Stimulated activated CD4-positive, alpha-beta T cell treated with anti-CD3 and anti-CD28 coated beads, Interleukin-15, amount 100 ng/mL, for 24 hours (primary cell): ENCODE results near the gene KRTAP5-1.

ENCODE experiments used
- DNase-seq: peaks from one replicate; pipeline ENCODE4 v3.0.0-alpha.2; 2020

KRTAP5-1 gene

DNA sequence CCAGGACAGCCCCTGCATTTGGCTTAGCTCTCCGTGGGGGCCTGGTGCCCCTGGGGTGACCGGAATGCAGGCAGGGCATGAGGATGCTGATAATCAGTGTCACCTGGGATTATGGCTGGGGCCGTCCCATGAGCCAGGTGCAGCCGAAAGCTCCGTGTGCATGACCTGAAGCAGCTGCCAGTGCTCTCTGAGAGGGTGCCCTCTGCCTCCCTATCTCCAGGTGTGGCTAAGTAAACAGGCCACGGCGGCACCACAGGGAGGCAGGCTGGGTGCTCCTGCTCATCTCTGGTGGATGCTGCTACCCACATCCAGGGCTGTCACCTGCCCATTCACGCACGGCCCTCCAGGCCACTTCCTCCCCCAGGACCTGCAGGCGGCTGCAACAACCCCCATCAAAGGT is 42.8 kb downstream of the KRTAP5-1 start:
- no peak for DNase-seq

DNA sequence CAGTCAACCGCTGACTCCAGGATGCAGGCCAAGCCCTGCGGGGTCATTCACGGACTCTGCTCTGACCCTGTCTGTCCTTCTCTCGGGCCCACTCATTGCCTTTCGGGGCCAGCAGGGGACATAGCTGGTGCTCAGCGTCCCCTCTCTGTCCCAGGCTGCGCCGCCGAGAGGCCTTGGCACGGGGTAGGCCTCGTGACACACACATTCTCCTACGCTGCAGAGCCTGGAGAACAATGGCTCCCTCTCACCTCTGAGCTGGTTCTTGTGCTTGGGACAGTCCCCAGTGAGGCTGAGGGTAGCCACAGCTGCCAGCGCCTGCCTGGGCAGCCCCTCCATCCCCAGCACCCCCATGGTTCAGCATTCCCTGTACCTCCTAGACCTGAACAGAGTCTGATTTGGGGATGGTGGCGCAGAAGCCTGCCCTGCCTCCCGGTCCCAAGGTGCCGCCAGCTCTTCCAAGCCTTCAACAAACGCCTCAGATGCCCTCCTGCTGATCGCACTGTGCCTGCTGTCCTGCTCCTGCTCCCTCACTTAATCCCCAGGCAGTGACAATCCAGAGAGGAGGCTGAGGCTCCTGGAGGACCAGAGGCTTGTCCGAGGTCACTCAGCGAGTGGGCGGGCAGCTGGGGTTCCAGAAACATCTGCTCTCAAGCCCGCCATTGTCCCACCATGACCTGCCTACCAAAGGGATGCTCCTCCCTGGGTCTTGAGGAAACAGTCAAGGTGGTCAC is 43.4 kb downstream of the KRTAP5-1 start:
- no peak for DNase-seq

DNA sequence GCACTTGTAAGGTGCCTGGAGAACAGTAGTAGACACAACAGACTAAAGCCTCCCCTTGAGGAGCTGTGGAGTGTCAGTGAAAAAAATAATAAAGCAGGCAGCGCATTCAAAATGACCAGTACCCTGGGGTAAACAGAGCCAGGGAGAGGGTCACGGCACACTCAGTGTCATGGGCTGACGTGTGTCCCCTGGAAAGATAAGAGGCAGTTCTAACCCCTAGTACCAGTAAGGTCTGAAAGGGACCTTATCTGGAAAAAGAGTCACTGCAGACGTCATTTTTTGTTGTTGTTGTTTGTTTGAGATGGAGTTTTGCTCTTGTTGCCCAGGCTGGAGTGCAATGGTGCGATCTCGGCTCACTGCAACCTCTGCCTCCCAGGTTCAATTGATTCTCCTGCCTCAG is 45.0 kb downstream of the KRTAP5-1 start:
- DNase-seq = no peak

DNA sequence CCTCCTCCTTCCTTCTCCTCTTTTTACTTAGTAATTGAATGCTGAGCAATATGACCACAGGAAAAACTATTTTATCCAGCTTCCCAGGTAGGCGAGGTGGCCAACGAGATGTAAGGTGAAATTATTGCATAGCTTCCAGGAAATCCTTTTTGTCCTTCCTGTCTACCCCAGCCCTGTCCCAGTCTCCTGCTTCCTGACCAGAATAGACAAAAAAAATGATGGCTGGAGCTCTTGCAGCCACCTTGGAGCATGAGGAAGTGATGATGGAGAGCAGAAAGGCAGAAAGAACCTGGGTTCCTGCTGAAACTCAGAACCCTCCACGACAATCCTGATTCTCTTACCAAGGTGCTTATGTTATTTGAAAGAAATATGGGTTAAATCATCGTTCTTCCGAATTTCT is 46.9 kb downstream of the KRTAP5-1 start:
- DNase-seq = no peak

DNA sequence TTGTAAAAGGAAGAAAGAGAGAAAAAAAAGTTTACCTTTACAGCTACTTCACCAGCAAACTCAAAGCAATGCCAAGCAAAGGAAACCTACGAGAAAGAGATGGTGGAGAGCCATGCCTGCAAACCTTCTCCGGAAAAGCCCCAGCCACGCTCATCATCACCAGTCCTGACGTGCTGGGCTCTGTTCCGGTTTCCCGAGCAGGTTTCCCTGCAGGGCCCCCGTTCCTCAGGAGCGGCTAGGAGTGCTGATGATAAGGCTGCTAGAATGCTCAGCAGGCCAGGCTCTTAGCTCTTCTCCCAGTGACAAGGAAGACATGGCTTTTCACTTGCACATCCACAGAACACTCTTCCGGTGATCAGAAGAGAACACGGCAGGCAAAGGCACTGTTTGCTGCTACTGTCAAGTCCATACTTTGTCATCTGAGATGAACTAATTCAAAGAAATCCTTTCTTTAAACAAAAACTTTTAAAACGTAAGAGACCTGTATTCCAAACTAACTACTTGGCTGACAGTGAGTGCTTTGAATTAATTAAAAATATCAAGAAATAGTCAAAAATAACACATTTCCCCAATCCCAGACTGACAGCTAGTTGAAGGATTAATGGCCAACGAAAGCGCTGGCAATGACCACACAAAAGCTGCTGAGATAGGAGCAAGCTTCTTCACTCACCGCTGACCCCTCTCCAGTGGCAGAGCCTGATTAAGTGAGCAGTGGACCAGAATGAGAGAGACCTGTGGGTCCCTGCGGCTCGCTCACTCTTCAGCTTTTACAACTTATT is 48.8 kb downstream of the KRTAP5-1 start:
- no peak for DNase-seq

DNA sequence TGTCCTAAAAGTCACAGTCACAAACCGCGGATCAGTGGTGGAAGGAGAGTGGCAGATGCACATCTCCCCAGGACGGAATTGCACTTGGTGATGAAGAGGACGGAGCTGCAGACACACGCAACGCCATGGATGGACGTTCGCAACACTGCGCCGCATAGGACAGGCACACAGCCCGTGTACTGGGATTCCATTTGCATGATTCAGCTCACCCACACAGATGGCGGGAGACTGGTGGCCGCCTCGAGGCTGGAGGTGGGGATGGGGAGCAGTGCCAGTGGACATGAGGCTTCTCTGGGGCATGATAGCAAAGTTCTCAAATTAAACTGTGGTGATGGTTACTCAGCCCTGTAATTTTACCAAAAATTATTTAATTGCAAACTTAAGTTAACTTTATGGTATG is 50.4 kb downstream of the KRTAP5-1 start:
- no peak for DNase-seq
